Cardiac ventricle fibroblast (primary cell): ENCODE measurements around the gene XAGE1B. TPM values are rescaled to one million over a fixed set of nuclear protein-coding genes. Genes with fewer than 3 reads are reported as not detected.

Experiments
- total RNA-seq: library from RNA; depleted of rRNA; stranded (reverse); fragments of >200 nt; gene quantifications from 2 replicates; pipeline ENCODE4 v1.2.3, GENCODE V29; 2015

The XAGE1B gene
- total RNA-seq, result not detected in 2 replicates

GRCh38 chrX:52516987-52517325 lies at the start of gene XAGE1B:
Gene XAGE1B, minus strand, starts transcription at chrX:52517063. Its CDS starts 1,536 bp downstream, at chrX:52515527.

GRCh38 chrX:52495545-52496418 lies 21.1 kb downstream of the XAGE1B start, which contains the start of gene XAGE1A:
Gene XAGE1A, plus strand, starts transcription at chrX:52495808. Its CDS starts 1,554 bp downstream, at chrX:52497362.

Other genes with a start within 250 kb of the XAGE1B start
- not detected in 2 replicates for gene XAGE2, start 148.0 kb downstream of the XAGE1B start, total RNA-seq
- gene XAGE1A, start 21.3 kb downstream of the XAGE1B start, total RNA-seq, result not detected in 2 replicates
- not detected in 2 replicates for gene SSX7, start 137.8 kb upstream of the XAGE1B start, total RNA-seq
- gene SSX2, start 190.1 kb upstream of the XAGE1B start, total RNA-seq, result not detected in 2 replicates
- not detected in 2 replicates for gene SSX2B, start 234.2 kb upstream of the XAGE1B start, total RNA-seq